NCI-H1694 (cell line): ENCODE measurements around the gene LPIN2.

ENCODE experiments used
- DNase-seq: peaks from one replicate; lab custom pipeline; 2025; lab: John Stamatoyannopoulos, UW

Gene LPIN2

DNA sequence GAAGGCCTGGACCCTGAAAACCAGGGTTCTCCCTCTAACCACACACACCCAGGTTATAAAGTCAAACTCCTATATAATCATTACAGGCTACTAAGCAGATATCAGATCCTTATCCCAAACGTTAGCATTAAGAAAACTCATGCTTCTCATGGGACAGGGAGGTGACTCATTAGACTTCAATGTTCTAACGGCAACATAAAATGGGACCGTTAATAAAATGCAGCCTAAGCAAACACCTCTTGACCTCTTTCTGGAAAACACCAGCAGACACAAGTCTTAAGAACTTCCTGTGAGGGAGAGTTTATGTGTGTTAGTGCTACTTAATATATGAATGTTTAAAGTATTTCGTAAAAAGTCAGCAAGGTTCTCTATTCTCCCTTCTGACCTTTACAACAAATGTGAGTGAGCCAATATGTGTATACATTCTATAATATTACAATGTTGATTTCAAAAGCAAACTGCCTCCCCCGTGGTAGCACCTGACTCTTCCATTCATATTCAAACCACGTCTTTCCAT lies 31.7 kb downstream of the LPIN2 start:
- DNase-seq: no peak

DNA sequence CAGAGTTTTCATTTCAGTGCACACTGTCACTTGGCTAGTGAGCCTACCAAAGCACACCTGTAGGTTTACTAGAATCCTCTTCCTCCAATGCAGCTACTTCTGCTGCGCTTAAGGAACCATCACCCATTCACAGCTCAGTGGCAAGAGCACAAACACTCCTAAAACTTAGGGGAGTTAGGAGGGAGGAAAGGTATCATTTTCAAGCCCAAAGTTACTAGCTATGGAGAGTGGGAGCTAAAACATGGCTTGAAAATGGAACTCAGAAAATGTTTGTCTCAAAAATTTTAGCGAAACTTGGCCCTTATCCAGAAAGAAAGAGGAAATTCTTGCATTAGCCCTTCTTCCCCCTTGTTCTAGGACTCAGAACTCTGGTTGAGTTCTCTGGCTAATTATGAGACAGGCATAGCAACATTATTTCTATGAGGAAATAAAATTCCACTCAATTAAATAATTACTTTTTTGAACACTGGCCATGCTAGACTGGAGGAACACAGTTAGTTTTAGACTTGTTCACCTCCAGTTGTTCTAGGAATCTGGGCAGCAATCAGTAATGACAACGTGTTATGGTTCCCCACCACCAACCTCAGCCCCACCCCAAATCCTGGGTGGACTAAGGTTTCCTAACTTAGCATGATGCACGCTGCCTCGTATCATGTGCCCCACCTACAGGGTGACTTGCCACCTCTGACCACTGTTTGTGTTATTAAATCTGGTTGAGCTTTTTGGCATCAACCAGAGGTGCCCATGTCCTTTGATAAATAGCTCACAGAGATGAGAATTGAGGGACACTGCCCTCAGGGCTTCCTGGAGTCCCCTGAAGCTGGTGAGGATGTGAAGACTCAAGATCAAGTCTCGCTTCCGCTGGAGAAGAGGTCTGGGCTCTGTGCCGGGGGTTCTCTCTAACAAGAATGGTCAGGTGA lies 32.8 kb downstream of the LPIN2 start:
- no peak for DNase-seq

DNA sequence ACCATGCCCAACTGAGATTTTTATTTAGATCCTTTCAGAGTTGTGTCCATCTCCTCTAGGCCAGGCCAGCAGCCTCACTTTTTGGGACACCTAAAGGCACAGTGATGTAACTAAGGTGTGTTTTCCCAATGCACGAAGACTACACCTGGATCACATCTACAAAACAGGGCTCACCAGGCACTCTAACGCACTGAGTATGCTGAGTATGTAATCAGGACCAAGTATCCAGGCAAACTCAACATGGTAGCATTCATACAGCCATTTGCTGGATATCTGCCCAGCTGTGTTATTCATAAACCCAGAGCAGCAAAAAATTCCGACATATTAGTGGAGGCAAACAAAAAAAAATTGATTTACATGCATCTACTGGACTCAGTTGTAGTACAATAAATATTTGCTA lies 33.8 kb downstream of the LPIN2 start:
- DNase-seq: no peak

DNA sequence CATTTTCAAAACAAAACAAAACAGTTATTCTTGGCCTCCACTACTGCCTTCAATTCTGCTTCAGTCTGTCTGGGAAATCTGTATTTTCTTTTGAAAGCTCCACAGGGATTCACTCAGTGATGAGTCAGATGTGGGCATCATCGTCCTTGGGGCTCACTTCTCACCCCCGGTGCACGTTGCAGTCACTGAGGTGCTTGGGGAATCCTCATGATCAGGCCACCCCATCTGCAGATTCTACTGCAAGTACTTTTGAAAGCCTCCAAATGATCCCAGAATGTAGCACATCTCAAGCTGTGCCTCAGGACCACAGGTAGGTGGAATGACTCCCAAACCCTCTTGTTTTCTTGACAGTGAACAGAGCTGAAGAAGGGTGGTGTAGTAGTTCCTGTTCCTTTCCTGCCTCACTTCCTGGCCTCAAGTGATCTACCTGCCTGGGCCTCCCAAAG lies 34.3 kb downstream of the LPIN2 start:
- no peak for DNase-seq

- DNase-seq: no peak
These were observed 34.7 kb downstream of the LPIN2 start for GRCh38 chr18:2978208-2978607.

DNA sequence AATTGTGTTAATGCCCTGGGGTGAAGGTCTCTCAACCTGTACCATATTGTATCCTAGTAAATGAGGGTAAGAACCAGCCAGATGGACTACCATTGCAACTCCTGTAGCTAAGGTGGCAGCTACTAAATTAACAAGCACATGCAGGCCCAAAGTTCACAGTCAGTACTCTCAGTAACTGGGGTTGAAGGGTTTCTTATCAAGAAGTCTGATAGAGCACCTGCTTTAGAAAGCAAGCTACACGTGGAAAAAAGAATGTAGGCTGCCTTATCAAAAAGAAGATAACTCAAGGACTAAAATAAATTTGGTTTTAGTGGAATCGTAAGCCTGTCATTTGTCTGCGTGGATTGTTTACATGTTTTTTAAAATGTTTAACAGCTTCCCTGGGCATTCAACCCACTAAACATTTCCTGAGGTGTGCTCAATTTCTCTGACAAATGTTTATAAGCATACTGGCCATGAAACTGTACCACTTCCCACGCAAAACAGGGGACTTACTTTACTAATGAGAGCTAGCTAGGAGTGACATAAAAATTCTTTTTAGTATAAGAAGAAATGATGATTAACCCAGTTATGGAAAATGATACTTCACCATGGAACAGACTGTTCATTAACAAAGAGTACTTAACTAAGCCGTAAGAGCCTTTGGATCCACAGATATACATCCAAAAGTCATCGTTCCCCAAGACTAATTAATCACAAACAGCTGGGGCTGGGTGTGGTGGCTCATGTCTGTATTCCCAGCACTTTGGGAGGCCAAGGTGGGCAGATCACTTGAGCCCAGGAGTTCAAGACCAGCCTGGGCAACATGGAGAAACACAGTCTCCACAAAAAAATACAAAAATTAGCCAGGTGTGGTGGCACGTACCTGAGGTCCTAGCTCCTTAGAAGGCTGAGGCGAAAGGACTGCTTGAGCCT lies 36.5 kb downstream of the LPIN2 start:
- no peak for DNase-seq

GRCh38 chr18:2974731-2975130 lies 38.2 kb downstream of the LPIN2 start:
- no peak for DNase-seq

DNA sequence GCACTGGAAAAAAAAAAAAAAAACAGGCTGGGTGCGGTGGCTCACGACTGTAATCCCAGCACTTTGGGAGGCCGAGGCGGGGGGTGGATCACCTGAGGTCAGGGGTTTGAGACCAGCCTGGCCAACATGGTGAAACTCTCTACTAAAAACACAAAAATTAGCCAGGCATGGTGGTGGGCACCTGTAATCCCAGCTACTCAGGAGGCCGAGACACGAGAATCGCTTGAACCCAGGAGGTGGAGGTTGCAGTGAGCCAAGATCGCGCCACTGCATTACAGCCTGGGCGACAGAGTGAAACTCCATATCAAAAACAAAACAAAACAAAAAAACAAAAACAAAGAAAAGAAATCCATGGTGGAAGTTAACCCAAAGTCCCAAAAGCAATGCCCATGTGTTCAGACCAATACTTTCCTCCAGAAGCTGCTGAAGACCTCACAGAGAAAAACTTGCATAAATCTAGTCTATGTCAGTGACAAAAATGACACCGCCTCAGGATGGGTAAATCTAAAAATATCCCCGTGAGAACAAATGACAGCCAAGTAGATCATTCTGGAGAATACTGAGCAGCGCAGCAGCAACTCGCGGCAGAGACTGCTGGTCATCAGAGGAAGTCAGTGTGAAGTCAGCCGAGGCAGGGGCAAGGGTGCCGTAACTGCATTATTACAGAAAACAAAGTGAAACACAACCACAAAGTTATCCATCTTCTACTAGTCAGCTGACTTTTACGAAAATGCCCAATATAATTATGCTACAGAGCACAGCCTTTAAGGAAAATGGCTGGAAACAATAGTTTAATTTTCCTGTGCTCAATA lies 41.0 kb downstream of the LPIN2 start:
- no peak for DNase-seq

DNA sequence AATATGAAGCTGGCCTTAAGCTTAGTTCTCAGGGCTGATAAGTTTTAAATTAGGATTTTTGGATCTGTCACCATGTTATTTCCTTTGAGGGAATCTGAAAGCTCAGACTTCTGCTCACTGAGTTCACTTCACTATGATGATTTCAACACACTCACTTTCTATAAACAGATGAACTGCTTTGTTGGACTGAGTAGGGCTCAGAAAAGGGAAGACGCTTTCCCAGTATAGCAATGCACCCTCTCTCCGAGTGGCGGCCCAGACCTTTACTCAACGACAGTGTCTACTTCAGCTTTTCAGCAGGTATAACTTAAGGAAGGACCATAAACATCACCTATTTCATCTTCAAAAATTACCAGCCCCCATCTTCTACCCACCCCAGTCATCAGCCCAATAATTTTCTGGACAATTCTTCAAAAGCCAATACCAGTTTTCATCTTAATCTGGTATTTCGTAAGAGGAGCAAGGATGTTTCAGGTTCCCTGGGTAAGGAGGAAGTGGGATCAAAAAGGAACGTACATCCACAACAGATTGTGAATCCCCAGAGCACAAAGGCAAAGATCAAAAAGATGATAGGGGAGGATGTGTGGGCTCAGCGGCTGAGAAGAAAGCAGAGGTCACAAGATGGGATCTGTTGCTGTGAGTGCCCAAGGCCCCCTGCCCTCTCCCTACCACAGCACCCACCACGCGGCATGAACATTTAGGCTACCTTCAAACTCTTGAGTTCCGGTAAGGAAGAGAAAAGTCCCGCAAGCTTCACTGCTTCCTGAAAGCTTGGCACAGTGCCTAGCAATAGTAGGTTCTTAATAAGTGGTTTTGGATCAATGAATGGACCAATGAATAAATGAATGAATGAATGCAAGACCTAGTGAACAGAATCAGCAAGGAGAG lies 41.9 kb downstream of the LPIN2 start:
- no peak for DNase-seq

DNA sequence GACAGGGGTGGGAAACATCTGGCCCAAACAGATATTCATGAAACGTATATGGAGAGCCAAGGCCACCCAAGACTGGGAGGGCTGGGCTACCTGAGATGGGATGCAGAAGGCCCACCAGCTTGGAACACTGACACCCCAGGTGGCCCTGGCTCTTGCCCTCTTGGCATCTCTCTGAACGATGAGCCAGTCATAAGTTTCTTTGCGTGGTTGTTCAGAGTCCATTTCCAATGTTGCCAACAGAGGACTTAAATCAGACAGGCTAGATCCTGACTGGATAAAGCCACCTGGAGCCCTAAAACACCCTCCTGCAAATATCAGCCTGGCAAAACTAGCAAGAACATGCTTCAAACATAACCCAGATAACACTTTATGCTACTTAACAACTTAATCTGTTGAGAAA lies 42.6 kb downstream of the LPIN2 start:
- DNase-seq: no peak

- no peak for DNase-seq
These were observed 43.2 kb downstream of the LPIN2 start for GRCh38 chr18:2969695-2970094.

DNA sequence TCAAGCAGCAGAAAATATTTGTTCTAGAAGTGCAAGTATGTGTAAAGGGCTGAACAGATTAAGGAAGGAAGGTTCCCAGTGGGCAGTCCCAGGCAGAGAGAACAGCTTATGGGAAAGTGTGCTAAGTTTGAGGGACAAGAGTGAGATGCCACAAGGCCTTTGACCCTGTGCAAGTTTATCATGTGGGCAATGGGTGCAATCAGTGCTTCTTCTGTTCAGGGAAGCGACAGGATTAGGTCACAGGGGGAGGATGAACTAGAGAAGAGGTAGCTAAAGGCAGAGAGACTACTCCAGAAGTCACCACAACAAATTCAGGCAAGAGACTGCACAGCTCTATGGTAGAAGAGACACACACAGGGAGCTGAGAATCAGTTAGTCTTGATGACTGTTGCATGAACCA lies 44.3 kb downstream of the LPIN2 start:
- no peak for DNase-seq

- no peak for DNase-seq
These were observed 45.1 kb downstream of the LPIN2 start for GRCh38 chr18:2967820-2968219.

- no peak for DNase-seq
These were observed 45.6 kb downstream of the LPIN2 start for GRCh38 chr18:2967357-2967756.

DNA sequence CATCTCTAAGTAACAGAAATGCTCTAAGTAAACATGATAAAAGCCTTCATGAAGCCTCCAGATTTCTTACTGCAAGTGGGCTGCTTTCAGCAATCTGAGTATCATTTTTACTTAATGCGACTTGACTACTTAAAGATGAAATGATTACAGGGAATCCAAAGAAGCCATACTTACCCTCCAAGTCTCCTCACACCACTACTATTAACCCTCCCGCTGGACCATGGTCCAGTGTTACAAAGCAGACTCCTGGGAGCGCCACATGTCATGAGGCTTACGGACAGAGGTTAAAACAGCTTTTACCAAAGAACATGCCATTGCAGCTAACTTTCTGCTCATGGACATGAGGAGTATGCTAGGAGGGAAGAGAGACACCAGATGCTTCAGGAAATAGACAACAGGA lies 46.4 kb downstream of the LPIN2 start:
- DNase-seq: no peak

- DNase-seq: no peak
These were observed 47.1 kb downstream of the LPIN2 start for GRCh38 chr18:2965797-2966196.

DNA sequence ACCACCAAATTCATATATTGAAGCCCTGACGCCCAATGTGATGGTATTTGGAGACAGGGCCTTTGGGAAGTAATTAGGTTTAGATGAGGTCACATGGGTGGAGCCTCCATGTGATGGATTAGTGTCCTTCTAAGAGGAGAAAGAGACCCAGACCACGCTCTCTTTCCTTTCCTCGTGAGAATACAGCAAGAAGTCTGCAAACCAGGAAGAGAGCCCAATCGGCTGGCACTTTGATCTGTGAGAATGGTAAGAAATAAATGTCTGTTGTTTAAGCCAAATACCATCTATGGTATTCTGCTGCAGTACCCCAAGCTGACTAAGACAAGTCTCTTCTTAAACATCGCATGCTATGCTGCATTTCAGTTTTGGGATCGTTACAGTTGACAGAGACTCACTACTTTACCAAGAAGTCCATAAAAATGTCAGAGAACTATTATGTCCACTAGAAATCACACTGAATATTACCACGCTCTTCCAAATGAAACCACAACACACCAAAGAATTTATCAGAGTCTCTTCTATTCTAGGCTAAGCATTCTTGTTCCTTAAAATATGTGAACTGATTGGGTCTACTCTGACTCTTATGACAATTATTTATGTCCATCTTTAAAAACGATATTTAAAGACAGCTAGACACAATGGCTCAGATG lies 48.5 kb downstream of the LPIN2 start:
- DNase-seq: no peak
